ENCODE data around the gene SH3BP4. TPM values are rescaled to one million over a fixed set of nuclear protein-coding genes. Genes with fewer than 3 reads are reported as not detected.

SH3BP4 gene
- total and polyA plus RNA-seq, 2 experiments from 2014 or later, result 59.3 to 100 TPM

DNA sequence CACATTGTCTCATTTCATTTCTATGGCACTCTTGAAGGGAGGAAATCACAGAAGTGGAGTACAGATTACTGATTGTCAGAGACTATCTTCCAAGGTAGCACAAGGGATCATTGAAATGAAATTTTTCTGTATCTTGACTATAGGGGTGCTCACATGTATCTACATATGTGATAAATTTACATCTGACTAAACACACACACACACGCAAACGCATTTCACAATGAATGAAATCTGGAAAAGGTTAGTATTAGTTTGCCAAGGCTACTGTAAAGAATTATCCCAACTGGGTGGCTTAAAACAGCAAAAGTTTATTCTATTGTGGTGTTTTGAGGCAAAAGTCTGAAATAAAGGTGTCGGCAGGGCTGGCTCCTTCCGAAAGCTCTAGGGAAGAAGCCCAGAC is 144.6 kb downstream of the SH3BP4 start:
- WGBS, 2 experiments (ENCODE audit: low coverage in 1 of 2, low lambda C conversion rate in 2 of 2, missing lambda C conversion rate in 2 of 2), result 90 to 92% methylated on average over 4 of the region's 4 CpGs
- no peak for DNase-seq
- no peak overlapping the region for H3K27ac ChIP-seq

DNA sequence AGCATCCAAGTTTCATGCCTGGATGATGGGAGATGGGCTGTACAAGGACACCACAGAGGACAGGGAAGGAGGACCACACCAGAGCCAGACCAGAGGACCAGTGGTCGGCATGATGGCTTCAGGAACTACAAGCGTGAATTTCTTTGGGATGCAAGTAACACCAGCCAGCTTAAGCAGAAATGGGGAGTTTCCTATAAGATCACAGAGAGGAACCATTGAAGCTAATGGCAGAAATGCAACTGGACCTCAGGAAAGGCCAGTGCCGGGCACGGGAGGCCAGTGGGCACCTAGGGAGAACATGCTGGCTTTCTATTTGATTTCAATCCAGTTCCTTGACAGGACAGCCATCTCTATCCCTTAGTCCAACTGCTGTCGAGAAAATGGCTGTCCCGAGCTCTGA is 145.4 kb downstream of the SH3BP4 start:
- Histone ChIP-seq H3K27me3 (replicated peaks; ENCODE audit: insufficient read depth) (no peaks in the 10 kb centered on the region), H3K9ac (no peak overlapping the region), H3K4me2 (ENCODE audit: unreplicated experiment) (no peak overlapping the region), H3F3A (ENCODE audit: insufficient read depth) (peaks cover 9% of the 10 kb centered on the region; the same call in 1 of the 2 replicates), H2AFZ (no peak overlapping the region), H3K36me3 (ENCODE audit: low read depth) (no peaks in the 10 kb centered on the region), H3K9me2 (ENCODE audit: insufficient read depth) (no peaks in the 10 kb centered on the region), H3K9me3 (ENCODE audit: low read depth) (no peaks in the 10 kb centered on the region), H3K27ac (no peak overlapping the region), H3K4me1 (ENCODE audit: insufficient read depth) (peaks cover 15% of the 10 kb centered on the region), H3K4me3 (no peak overlapping the region), H4K20me1 (ENCODE audit: insufficient read depth) (no peaks in the 10 kb centered on the region), H3K79me2 (ENCODE audit: insufficient read depth) (no peaks in the 10 kb centered on the region)
- in situ Hi-C loops (cut with MboI), result no loop called here
- TF ChIP-seq EZH2 (IDR thresholded peaks at IDR 0.05; ENCODE audit: insufficient read depth, poor library complexity, severe bottlenecking), result no peak
- no peak for TF ChIP-seq EZH2phosphoT487 (IDR thresholded peaks at IDR 0.05; ENCODE audit: insufficient read depth, low read depth)
- WGBS, 2 experiments (ENCODE audit: low coverage in 1 of 2, low lambda C conversion rate in 2 of 2, missing lambda C conversion rate in 2 of 2), result 91 to 98% methylated on average over 6 of the region's 6 CpGs
- DNase-seq, result no peak

More for the DNA sequence above, 144.6 kb downstream of the SH3BP4 start:
- Histone ChIP-seq H3K9me3 (ENCODE audit: low read depth) (no peaks in the 10 kb centered on the region), H3K9ac (no peak overlapping the region), H3F3A (ENCODE audit: insufficient read depth) (peaks cover 9% of the 10 kb centered on the region; the same call in 1 of the 2 replicates), H3K9me2 (ENCODE audit: insufficient read depth) (no peaks in the 10 kb centered on the region), H3K79me2 (ENCODE audit: insufficient read depth) (no peaks in the 10 kb centered on the region), H3K27me3 (replicated peaks; ENCODE audit: insufficient read depth) (no peaks in the 10 kb centered on the region), H3K4me2 (ENCODE audit: unreplicated experiment) (no peak overlapping the region), H3K4me1 (ENCODE audit: insufficient read depth) (peaks cover 15% of the 10 kb centered on the region), H2AFZ (no peak overlapping the region), H3K36me3 (ENCODE audit: low read depth) (no peaks in the 10 kb centered on the region), H3K4me3 (no peak overlapping the region), H4K20me1 (ENCODE audit: insufficient read depth) (no peaks in the 10 kb centered on the region)
- TF ChIP-seq EZH2phosphoT487 (IDR thresholded peaks at IDR 0.05; ENCODE audit: insufficient read depth, low read depth), result no peak
- no peak for TF ChIP-seq EZH2 (IDR thresholded peaks at IDR 0.05; ENCODE audit: insufficient read depth, poor library complexity, severe bottlenecking)
- in situ Hi-C loops (cut with MboI), result no loop called here

DNA sequence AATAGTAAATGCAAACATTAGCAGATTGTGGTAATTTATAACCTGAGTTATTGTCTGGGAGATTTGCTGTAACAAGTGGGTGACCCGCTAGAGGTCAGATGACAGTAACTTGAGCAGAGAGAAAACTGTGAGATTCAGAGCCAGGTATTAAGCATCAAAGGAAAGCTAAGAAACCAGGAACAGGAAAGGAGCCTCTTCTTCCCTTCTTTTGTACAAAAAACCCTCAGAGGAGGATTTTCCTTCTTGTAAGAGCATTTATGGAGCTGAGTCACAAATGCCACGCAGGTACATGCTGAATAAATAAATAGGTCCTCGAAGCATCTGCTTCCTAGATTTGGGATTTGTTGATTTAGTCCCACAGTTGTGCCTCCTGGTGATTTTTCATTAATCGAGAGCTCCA is 146.5 kb downstream of the SH3BP4 start:
- Histone ChIP-seq H3K79me2 (ENCODE audit: insufficient read depth) (no peaks in the 10 kb centered on the region), H3K27me3 (replicated peaks; ENCODE audit: insufficient read depth) (no peaks in the 10 kb centered on the region), H3K27ac (no peak overlapping the region), H4K20me1 (ENCODE audit: insufficient read depth) (no peaks in the 10 kb centered on the region), H3F3A (ENCODE audit: insufficient read depth) (peaks cover 9% of the 10 kb centered on the region; the same call in 1 of the 2 replicates), H3K9me2 (ENCODE audit: insufficient read depth) (no peaks in the 10 kb centered on the region), H2AFZ (no peak overlapping the region), H3K36me3 (ENCODE audit: low read depth) (no peaks in the 10 kb centered on the region), H3K9ac (no peak overlapping the region), H3K4me3 (no peak overlapping the region), H3K4me1 (ENCODE audit: insufficient read depth) (peaks cover 15% of the 10 kb centered on the region), H3K4me2 (ENCODE audit: unreplicated experiment) (no peak overlapping the region), H3K9me3 (ENCODE audit: low read depth) (no peaks in the 10 kb centered on the region)
- TF ChIP-seq EZH2phosphoT487 (IDR thresholded peaks at IDR 0.05; ENCODE audit: insufficient read depth, low read depth) (no peak), EZH2 (IDR thresholded peaks at IDR 0.05; ENCODE audit: insufficient read depth, poor library complexity, severe bottlenecking) (no peak)
- WGBS, 2 experiments (ENCODE audit: low coverage in 1 of 2, low lambda C conversion rate in 2 of 2, missing lambda C conversion rate in 2 of 2), result 96 to 99% methylated on average over 4 of the region's 4 CpGs
- DNase-seq, result no peak
- in situ Hi-C loops (cut with MboI), result no loop called here

DNA sequence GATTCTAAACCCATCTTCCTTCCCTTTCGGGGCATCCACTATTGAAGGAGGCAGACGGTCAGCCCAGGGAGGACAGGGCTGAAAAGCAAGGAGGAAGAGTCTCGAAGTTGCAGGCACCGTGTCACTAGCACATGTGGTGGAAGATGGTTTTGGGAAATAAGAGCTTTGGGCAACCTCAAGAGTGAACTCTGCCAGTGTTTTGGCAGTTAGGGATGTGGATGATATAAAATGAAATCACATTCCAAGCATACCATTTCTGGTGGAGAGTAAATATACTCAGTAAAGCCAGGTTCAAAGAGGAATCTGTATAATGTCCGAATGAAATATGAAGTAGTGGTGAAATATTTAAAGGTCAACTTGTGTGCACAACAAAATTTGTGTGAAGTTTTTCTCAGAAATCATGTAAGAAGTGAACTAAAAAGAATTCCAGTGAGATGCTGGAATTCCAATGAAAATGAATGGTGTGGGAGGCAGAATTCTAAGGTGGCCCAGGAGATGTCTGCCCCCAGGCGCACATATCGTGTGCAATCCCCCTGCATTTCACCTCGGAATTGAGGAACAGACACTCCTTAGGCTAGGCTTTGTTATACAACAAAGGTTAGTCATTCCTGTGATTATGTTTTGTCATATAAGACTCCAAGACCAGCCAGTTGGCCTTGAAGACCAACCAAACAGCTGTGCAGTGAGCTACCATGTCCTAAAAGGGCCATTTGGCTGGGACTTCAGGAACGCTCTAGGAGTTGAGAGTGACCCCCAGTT is 147.1 kb downstream of the SH3BP4 start:
- Histone ChIP-seq H3K4me2 (ENCODE audit: unreplicated experiment) (peak overlapping the region; percentile 17), H3K36me3 (ENCODE audit: low read depth) (no peaks in the 10 kb centered on the region), H3K9me3 (ENCODE audit: low read depth) (no peaks in the 10 kb centered on the region), H3F3A (ENCODE audit: insufficient read depth) (peaks cover 9% of the 10 kb centered on the region; the same call in 1 of the 2 replicates), H3K79me2 (ENCODE audit: insufficient read depth) (no peaks in the 10 kb centered on the region), H3K9me2 (ENCODE audit: insufficient read depth) (no peaks in the 10 kb centered on the region), H3K27ac (no peak overlapping the region), H2AFZ (no peak overlapping the region), H3K4me3 (no peak overlapping the region), H4K20me1 (ENCODE audit: insufficient read depth) (no peaks in the 10 kb centered on the region), H3K4me1 (ENCODE audit: insufficient read depth) (peaks cover 15% of the 10 kb centered on the region), H3K9ac (no peak overlapping the region), H3K27me3 (replicated peaks; ENCODE audit: insufficient read depth) (no peaks in the 10 kb centered on the region)
- WGBS, 2 experiments (ENCODE audit: low coverage in 1 of 2, low lambda C conversion rate in 2 of 2, missing lambda C conversion rate in 2 of 2), result 64 to 65% methylated on average over 9 of the region's 9 CpGs
- DNase-seq, result peak; percentile 33
- TF ChIP-seq EZH2 (IDR thresholded peaks at IDR 0.05; ENCODE audit: insufficient read depth, poor library complexity, severe bottlenecking) (no peak), EZH2phosphoT487 (IDR thresholded peaks at IDR 0.05; ENCODE audit: insufficient read depth, low read depth) (no peak)
- in situ Hi-C loops (cut with MboI), result no loop called here

All from GM23248 (cell line).